Measurements from ENCODE around the gene MAGEA1.

DNA sequence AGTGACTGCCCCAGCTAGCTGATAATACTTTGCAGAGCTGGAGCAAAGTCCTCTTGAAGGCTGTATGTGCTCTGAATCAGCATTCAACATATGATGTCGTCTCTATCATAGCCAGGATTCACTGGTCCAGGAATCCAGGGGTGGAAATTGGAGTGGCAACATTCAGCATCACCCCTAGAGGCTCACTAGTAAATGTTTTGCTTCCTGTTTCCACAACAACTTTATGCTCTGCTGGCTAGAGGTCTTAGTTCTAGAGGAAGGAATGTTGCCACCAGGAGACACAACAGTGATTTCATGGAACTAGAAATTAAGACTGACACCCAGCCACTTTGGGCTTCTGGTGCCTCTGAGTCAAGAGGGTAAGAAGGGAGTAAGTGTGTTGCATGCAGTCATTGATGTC, 11.3 kb downstream of the MAGEA1 start:
- TF ChIP-seq, protein P1, sequence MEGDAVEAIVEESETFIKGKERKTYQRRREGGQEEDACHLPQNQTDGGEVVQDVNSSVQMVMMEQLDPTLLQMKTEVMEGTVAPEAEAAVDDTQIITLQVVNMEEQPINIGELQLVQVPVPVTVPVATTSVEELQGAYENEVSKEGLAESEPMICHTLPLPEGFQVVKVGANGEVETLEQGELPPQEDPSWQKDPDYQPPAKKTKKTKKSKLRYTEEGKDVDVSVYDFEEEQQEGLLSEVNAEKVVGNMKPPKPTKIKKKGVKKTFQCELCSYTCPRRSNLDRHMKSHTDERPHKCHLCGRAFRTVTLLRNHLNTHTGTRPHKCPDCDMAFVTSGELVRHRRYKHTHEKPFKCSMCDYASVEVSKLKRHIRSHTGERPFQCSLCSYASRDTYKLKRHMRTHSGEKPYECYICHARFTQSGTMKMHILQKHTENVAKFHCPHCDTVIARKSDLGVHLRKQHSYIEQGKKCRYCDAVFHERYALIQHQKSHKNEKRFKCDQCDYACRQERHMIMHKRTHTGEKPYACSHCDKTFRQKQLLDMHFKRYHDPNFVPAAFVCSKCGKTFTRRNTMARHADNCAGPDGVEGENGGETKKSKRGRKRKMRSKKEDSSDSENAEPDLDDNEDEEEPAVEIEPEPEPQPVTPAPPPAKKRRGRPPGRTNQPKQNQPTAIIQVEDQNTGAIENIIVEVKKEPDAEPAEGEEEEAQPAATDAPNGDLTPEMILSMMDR (IDR thresholded peaks at IDR 0.05; ENCODE audit: insufficient read depth, low read depth, low read length), result no peak
- no peak for TF ChIP-seq EZH2 (IDR thresholded peaks at IDR 0.05; ENCODE audit: insufficient read depth, low read length)

All from astrocyte (in vitro differentiated cells and primary cell).